ENCODE measurements around the gene PSRC1. TPM values are rescaled to one million over a fixed set of nuclear protein-coding genes. Genes with fewer than 3 reads are reported as not detected.

Gene PSRC1
- total RNA-seq, 1 donor from 2014 or later: 17.6 TPM

DNA sequence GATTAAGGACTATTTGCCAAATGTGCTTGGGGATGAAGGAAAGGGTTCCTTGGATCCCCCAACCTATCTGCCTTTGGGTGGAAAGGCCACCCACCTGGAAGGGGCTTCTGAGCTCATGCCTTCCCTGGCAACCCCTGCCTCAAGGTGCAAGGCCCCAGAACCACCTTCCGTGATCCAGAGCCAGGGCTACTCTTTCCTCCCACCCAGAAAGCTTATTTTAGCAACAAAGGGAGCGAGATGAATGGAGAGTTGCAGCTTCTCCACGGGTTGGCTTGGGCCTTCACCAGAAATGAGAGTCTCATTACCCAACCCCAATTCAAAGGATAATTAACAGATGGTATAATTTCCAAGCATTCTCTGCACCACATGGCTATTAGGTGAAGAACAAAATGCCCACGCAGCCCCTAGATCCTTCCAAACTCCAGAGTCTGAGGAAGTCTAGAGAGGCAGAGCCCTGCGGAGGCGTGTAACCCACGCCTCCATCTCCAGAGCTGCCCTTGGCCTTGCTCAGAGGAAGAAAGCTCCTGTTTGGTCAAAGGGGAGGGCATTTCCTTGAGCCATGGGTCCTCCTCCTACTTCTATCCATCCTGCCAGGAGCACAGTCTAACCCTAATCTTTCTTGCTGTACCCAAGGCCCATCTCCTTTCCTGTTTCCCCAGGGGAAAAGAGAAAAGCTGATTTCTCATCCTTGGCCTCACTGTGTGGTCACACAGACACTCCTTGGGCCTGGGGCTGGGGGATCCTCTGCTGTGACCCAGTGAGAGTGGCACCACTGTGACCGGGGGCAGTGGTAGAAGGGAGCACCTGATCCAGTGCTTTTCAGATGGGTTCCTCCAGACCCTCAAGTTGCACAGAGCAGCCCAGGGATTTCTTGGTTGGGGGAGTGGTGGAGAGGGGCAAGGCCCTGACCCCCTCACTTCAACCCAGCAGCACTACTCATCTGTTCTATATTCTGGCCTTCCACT is 35.3 kb downstream of the PSRC1 start:
- TF ChIP-seq, protein P1, sequence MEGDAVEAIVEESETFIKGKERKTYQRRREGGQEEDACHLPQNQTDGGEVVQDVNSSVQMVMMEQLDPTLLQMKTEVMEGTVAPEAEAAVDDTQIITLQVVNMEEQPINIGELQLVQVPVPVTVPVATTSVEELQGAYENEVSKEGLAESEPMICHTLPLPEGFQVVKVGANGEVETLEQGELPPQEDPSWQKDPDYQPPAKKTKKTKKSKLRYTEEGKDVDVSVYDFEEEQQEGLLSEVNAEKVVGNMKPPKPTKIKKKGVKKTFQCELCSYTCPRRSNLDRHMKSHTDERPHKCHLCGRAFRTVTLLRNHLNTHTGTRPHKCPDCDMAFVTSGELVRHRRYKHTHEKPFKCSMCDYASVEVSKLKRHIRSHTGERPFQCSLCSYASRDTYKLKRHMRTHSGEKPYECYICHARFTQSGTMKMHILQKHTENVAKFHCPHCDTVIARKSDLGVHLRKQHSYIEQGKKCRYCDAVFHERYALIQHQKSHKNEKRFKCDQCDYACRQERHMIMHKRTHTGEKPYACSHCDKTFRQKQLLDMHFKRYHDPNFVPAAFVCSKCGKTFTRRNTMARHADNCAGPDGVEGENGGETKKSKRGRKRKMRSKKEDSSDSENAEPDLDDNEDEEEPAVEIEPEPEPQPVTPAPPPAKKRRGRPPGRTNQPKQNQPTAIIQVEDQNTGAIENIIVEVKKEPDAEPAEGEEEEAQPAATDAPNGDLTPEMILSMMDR (IDR thresholded peaks at IDR 0.05; ENCODE audit: unreplicated experiment): no peak
- H3K27ac Mint-ChIP-seq: no peak overlapping the region
- no peak for DNase-seq (ENCODE audit: low spot score in 2 of 2, unreplicated experiment in 2 of 2)
- H3K36me3 Mint-ChIP-seq: peaks cover 17% of the 10 kb centered on the region
- peaks cover 5% of the 10 kb centered on the region for H3K27me3 Mint-ChIP-seq (ENCODE audit: low read depth)
- no peaks in the 10 kb centered on the region for H3K9me3 Mint-ChIP-seq
- peaks cover 7% of the 10 kb centered on the region for H3K4me1 Mint-ChIP-seq
- no peak overlapping the region for H3K4me3 Mint-ChIP-seq

DNA sequence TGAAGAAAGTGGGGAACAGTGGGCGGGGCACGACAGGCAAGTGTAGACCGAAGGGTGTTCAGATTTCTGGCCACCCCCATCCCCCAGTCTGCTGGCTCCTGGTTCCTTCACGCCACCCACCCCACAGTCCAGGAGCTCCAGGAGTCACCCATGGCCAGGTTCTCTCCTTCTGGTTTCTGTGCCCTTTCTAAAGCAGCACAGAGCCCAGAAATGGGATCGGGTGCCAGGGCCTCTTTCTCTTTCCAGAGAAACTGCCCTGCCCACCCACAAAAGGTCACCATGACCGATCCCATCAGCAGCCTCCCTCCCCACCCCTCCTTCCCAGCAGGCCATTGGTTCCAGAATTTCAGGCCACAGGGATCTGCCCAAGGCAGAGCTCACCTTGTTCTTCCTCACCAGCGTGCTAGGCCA is 36.8 kb downstream of the PSRC1 start:
- Mint-ChIP-seq H3K36me3 (peaks cover 4% of the 10 kb centered on the region), H3K4me3 (no peak overlapping the region), H3K4me1 (peaks cover 18% of the 10 kb centered on the region), H3K27ac (no peak overlapping the region), H3K9me3 (no peaks in the 10 kb centered on the region), H3K27me3 (ENCODE audit: low read depth) (peaks cover 8% of the 10 kb centered on the region)
- DNase-seq (ENCODE audit: low spot score in 2 of 2, unreplicated experiment in 2 of 2): no peak
- TF ChIP-seq, protein P1 (IDR thresholded peaks at IDR 0.05; ENCODE audit: unreplicated experiment): no peak

DNA sequence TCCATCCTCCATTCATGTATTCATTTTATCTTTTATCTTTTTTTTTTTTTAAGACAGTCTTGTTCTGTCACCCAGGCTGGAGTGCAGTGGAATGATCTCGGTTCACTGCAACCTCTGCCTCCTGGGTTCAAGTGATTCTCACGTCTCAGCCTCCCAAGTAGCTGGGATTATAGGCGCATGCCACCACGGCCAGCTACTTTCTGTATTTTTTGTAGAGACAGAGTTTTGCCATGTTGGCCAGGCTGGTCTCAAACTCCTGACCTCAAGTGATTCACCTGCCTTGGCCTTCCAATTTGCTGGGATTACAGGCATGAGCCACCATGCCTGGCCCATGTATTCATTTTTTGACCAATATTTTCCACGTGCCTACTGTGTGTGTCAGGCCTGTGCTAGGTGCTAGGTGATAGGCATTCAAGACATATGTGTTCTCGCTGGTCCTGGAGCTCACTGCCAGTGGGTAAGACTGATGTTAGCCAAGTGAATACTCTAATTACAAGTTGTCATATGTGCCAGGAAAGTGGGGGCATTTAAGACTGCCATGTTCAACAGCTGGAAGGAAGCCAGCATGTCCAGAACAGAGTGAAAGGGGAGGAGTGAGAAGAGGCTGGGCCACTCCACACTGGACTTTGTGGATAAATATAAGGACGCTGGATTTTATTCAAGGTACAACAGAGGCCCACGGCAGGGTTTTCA is 38.9 kb downstream of the PSRC1 start:
- no peak overlapping the region for H3K27ac Mint-ChIP-seq
- H3K4me1 Mint-ChIP-seq: peaks cover 24% of the 10 kb centered on the region
- TF ChIP-seq, protein P1 (IDR thresholded peaks at IDR 0.05; ENCODE audit: unreplicated experiment): no peak
- H3K27me3 Mint-ChIP-seq (ENCODE audit: low read depth): peaks cover 6% of the 10 kb centered on the region
- H3K36me3 Mint-ChIP-seq: no peaks in the 10 kb centered on the region
- DNase-seq (ENCODE audit: low spot score in 2 of 2, unreplicated experiment in 2 of 2): no peak
- no peak overlapping the region for H3K4me3 Mint-ChIP-seq
- no peaks in the 10 kb centered on the region for H3K9me3 Mint-ChIP-seq

DNA sequence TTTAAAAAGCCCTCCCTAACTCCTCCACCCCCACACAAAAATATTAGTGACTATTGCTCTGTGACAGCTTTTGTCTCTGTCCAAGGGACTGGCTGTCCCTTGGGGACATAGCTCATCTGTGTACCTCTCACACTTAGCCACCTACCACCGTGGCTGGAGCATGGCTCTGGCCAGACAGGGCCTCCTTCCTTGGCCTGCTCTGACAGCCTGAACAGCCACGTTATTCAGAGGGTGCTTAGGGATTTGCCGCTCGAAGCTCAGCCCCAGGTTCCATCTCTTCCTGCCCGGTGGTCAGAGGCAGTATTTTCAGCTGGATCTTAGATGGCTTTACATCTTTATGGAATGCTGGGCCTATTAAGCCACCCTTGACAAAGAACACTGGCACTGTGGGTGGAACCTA is 39.7 kb downstream of the PSRC1 start:
- Mint-ChIP-seq H3K4me1 (peaks cover 24% of the 10 kb centered on the region), H3K27me3 (ENCODE audit: low read depth) (peaks cover 6% of the 10 kb centered on the region), H3K36me3 (no peaks in the 10 kb centered on the region), H3K9me3 (no peaks in the 10 kb centered on the region), H3K4me3 (no peak overlapping the region), H3K27ac (no peak overlapping the region)
- no peak for DNase-seq (ENCODE audit: low spot score in 2 of 2, unreplicated experiment in 2 of 2)
- TF ChIP-seq, protein P1 (IDR thresholded peaks at IDR 0.05; ENCODE audit: unreplicated experiment): no peak

DNA sequence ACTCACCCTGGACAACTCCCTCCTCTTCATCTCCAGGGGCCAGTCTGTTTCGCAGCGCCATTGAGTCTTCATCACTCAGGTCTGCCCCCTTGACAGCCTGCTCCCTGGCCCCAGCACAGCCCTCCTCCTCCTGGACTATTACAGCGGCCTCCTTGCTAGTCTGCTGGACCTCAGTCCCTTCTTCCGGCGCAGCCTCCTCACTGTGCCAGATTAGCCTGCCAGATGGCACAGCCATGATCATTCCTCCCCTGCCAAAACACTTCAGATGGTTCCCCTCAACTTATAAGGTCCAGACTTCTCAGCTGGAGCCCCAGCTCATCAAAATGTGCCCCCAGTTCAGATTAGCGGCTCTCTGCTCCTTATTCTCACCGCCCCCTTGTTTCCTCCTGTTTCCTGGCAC is 40.6 kb downstream of the PSRC1 start:
- Mint-ChIP-seq H3K27me3 (ENCODE audit: low read depth) (peaks cover 6% of the 10 kb centered on the region), H3K4me1 (peaks cover 24% of the 10 kb centered on the region), H3K27ac (peak overlapping the region; percentile 0), H3K4me3 (no peak overlapping the region), H3K36me3 (peaks cover 3% of the 10 kb centered on the region), H3K9me3 (no peaks in the 10 kb centered on the region)
- TF ChIP-seq, protein P1 (IDR thresholded peaks at IDR 0.05; ENCODE audit: unreplicated experiment): no peak
- no peak for DNase-seq (ENCODE audit: low spot score in 2 of 2, unreplicated experiment in 2 of 2)

All from mesothelial cell of epicardium (in vitro differentiated cells).